Subcutaneous abdominal adipose tissue (tissue), 5 donors: ENCODE data around the gene SUSD1.

Experiments
- H3K27ac ChIP-seq: one replicate; pipeline ENCODE4 v1.7.0; 2013; ENCODE audit warnings: low read depth, mild to moderate bottlenecking, inconsistent platforms, low read length, moderate library complexity
- H3K27me3 ChIP-seq, 5 donors: one replicate each; pipeline ENCODE4 v1.7.0; 2013; ENCODE audit warnings: low read length in 5 of 5, inconsistent platforms in 1 of 5; ENCODE audit not compliant: control insufficient read depth in 5 of 5, insufficient read depth in 4 of 5
- H3K36me3 ChIP-seq, 5 donors: one replicate each; pipeline ENCODE4 v1.7.0; 2013; ENCODE audit warnings: low read length in 5 of 5; ENCODE audit not compliant: control insufficient read depth in 5 of 5, insufficient read depth in 5 of 5
- H3K4me1 ChIP-seq, 5 donors: one replicate each; pipeline ENCODE4 v1.7.0; 2013; ENCODE audit warnings: low read length in 5 of 5, mild to moderate bottlenecking in 3 of 5, moderate library complexity in 1 of 5; ENCODE audit not compliant: control insufficient read depth in 5 of 5, insufficient read depth in 5 of 5
- H3K4me3 ChIP-seq, 5 donors: one replicate each; pipeline ENCODE4 v1.7.0; 2013; ENCODE audit warnings: low read length in 5 of 5, low read depth in 1 of 5
- H3K9ac ChIP-seq, 5 donors: one replicate each; pipeline ENCODE4 v1.7.0; 2013; ENCODE audit warnings: low read length in 5 of 5, mild to moderate bottlenecking in 4 of 5, moderate library complexity in 3 of 5
- H3K9me3 ChIP-seq, 5 donors: one replicate each; pipeline ENCODE4 v1.7.0; 2013; ENCODE audit warnings: low read length in 5 of 5; ENCODE audit not compliant: control insufficient read depth in 5 of 5
- donor health status: healthy.
- donor health status: healthy.
- donor health status: healthy.
- donor health status: healthy.
- donor health status: healthy.

Gene SUSD1

DNA sequence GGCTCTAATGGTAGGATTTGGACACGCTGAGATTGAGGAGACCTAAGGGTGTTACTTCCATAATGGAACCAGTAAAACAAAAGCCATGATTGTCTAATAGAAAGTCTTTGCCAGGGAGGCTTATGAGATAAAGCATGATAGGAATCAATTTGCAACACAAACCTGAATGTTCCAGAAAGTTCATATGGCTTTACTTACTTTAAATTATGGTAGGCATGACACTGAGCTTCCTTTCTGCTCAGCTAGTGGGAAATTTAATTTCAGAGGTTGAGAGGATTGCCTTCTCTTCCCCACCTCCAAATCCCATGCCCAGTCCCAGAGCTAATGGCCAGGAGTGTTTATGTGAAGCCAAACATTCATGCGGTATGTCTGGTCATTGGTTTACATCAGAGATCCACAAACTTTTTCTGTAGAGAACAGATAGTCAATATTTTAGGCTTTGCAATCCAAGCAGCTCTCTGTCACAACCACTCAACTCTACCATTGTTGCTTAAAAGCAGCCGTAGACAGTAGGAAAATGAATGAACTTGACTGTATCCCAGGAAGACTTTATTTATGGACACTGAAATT lies 164.0 kb downstream of the SUSD1 start:
- no peak overlapping the region for H3K4me3 ChIP-seq
- H3K27me3 ChIP-seq: no peaks in the 10 kb centered on the region
- H3K36me3 ChIP-seq: no peaks in the 10 kb centered on the region
- no peak overlapping the region for H3K9ac ChIP-seq
- H3K27ac ChIP-seq: no peak overlapping the region
- no peaks in the 10 kb centered on the region for H3K9me3 ChIP-seq
- H3K4me1 ChIP-seq: peaks cover 5 to 20% (median 14%) of the 10 kb centered on the region in 5 donors

DNA sequence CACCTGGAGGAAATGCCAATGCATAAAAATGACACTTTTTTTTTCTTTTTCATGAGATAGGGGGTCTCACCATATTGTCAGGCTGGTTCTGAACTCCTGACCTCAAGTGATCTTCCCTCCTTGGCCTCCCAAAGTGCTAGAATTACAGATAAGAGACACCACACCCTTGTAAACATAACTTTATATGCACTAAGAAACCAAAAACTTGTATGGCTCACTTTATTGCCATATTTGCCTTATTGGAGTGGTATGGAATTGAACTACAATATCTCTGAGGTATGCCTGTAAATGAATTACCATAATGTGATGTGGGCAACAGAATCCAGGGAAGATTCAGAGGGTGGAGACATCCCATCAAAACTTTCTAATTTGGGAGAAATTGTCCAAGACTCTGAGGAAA lies 164.6 kb downstream of the SUSD1 start:
- Histone ChIP-seq H3K36me3 (no peaks in the 10 kb centered on the region), H3K27ac (no peak overlapping the region), H3K9ac (no peak overlapping the region), H3K4me1 (peaks cover 5 to 25% (median 14%) of the 10 kb centered on the region in 5 donors), H3K4me3 (no peak overlapping the region), H3K27me3 (no peaks in the 10 kb centered on the region), H3K9me3 (no peaks in the 10 kb centered on the region)

DNA sequence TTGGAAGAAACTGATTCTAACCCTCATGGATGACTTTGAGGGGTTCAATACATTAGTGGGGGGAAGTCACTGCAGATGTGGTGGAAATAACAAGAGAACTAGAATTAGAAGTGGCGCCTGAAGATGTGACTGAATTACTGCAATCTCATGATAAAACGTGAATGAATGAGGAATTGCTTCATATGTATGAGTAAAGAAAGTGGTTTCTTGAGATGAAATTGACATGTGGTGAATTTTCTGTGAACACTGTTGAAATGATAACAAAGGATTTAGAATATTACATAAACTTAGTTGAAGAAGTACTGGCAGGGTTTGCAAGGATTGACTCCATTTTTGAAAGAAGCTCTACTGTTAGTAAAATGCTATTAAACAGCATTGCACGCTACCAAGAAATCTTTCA lies 165.4 kb downstream of the SUSD1 start:
- Histone ChIP-seq H3K4me3 (no peak overlapping the region), H3K9ac (no peak overlapping the region), H3K4me1 (peaks cover 5 to 25% (median 14%) of the 10 kb centered on the region in 5 donors), H3K27me3 (no peaks in the 10 kb centered on the region), H3K27ac (no peak overlapping the region), H3K9me3 (no peaks in the 10 kb centered on the region), H3K36me3 (no peaks in the 10 kb centered on the region)

DNA sequence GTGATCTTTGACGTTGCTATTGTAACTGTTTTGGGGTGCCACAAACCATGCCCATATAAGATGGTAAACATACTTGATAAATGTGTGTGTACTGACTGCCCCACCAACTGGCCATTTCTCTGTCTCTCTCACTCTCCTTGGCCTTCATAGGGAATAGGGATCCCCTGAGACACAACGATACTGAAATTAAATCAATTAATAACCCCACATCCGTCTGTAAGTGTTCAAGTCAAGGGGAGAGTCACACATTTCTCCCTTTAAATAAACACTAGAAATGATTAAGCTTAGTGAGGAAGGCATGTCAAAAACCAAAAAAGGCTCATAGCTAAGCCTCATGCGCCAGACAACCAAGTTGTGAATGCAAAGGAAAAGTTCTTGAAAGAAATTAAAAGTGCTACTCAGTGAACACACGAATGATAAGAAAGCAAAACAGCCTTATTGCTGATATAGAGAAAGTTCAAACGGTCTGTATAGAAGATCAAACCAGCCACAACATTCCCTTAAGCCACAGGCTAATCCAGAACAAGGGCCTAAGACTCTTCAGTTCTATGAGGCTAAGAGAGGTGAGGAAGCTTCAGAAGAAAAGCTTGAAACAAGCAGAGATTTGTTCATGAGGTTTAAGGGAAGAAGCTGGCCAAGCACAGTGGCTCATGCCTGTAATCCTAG lies 167.4 kb downstream of the SUSD1 start:
- no peaks in the 10 kb centered on the region for H3K36me3 ChIP-seq
- no peaks in the 10 kb centered on the region for H3K9me3 ChIP-seq
- no peak overlapping the region for H3K27ac ChIP-seq
- no peak overlapping the region for H3K9ac ChIP-seq
- no peaks in the 10 kb centered on the region for H3K27me3 ChIP-seq
- H3K4me1 ChIP-seq: peaks cover 5 to 24% (median 12%) of the 10 kb centered on the region in 5 donors
- H3K4me3 ChIP-seq: no peak overlapping the region

DNA sequence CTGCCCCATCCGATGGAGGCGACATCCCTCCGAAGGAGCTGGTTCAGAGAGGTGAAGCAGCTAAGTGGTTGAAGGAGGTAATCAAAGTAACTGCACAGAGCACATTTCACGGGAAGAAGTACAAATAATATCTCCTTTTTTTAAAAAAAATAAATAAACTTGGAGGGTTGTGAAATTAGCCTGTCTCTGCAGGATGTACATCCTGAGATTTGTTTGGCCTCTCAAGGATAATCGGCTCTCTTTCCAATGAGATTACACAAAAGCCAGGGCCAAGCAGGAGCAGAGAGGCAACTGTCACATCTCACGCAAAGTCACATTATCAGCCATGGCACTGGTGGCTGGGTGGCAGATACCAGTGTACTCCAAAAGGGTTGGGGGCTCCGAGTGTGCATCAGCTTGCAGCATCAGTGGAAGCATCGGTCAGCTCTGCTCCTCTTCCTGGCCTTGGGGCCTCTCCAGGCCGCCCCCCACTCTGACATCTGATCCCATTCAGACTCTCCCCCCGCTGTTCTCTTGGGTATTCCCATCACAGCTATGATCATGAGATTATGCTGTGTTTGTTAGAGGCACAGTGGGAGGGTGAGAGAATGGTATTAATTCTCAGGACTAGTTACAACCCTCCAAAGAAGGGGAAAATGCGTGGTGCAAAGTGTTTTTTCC lies 168.6 kb downstream of the SUSD1 start:
- Histone ChIP-seq H3K4me1 (peaks cover 0 to 11% (median 0%) of the 10 kb centered on the region in 5 donors), H3K36me3 (no peaks in the 10 kb centered on the region), H3K27me3 (no peaks in the 10 kb centered on the region), H3K27ac (no peak overlapping the region), H3K4me3 (no peak overlapping the region), H3K9me3 (no peaks in the 10 kb centered on the region), H3K9ac (no peak overlapping the region)

DNA sequence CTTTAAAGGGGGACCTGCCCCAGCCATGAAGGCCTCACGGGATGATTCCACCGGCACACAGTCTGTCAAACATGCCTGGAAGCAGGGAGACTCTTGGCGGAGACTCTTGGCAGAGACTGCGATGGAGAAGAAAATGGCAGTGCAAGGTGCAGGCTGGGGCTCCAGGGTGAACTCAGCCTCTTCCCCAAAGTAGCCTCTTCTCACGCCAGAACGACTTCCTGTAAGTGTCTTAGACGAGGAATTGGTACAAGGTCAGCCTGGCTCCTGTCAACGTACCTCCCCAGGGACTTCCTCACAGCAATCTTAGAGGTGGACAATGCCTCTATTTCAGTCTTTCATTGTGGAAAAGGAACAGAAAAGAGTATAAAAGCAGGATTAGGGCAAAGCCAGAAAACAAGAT lies 169.2 kb downstream of the SUSD1 start:
- Histone ChIP-seq H3K4me3 (no peak overlapping the region), H3K4me1 (peaks cover 0 to 8% (median 0%) of the 10 kb centered on the region in 5 donors), H3K9ac (no peak overlapping the region), H3K9me3 (no peaks in the 10 kb centered on the region), H3K36me3 (no peaks in the 10 kb centered on the region), H3K27me3 (no peaks in the 10 kb centered on the region), H3K27ac (no peak overlapping the region)

DNA sequence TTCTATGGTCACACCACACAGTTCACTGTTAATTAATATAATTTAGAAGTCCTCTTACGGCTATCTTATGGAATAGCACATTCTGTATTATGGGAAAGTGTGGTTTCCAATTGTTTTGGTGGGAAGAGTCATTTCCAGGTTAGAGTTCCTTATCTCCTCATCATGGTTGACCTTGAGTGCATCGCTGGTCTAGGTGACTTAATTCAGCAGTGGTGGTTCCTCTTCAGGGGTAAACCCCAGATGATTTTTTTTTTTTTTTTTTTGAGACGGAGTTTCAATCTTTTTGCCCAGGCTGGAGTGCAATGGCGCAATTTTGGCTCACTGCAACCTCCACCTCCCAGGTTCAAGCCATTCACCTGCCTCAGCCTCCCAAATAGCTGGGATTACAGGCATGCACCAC lies 171.6 kb downstream of the SUSD1 start:
- Histone ChIP-seq H3K4me1 (peaks cover 0 to 8% (median 0%) of the 10 kb centered on the region in 5 donors), H3K27ac (no peak overlapping the region), H3K9me3 (no peaks in the 10 kb centered on the region), H3K4me3 (no peak overlapping the region), H3K36me3 (no peaks in the 10 kb centered on the region), H3K27me3 (no peaks in the 10 kb centered on the region), H3K9ac (no peak overlapping the region)

DNA sequence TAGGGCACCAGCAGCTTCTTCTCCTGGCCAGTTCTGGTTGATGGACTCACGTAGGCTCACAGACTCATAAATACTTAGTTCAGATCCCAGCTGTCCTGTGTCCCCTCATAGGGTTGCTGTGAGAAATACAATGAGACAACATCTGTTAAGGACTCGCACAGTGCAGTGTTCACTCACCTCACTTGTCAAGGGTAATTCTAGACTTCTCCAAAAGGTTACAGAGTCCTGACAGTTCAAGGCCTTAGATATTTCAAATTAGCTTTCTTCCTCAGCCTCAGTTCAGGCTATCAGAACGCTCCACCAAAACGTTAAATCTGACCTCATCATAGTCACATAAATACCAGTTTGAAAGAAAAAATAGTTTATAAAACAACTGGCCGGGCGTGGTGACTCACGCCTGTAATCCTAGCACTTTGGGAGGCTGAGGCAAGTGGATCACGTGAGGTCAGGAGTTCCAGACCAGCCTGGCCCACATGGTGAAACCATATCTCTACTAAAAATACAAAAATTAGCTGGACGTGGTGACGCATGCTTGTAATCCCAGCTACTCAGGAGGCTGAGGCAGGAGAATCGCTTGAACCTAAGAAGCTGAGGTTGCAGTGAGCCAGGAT lies 172.1 kb downstream of the SUSD1 start:
- Histone ChIP-seq H3K27ac (no peak overlapping the region), H3K9me3 (no peaks in the 10 kb centered on the region), H3K4me1 (peaks cover 0 to 8% (median 0%) of the 10 kb centered on the region in 5 donors), H3K9ac (no peak overlapping the region), H3K4me3 (no peak overlapping the region), H3K27me3 (no peaks in the 10 kb centered on the region), H3K36me3 (no peaks in the 10 kb centered on the region)

DNA sequence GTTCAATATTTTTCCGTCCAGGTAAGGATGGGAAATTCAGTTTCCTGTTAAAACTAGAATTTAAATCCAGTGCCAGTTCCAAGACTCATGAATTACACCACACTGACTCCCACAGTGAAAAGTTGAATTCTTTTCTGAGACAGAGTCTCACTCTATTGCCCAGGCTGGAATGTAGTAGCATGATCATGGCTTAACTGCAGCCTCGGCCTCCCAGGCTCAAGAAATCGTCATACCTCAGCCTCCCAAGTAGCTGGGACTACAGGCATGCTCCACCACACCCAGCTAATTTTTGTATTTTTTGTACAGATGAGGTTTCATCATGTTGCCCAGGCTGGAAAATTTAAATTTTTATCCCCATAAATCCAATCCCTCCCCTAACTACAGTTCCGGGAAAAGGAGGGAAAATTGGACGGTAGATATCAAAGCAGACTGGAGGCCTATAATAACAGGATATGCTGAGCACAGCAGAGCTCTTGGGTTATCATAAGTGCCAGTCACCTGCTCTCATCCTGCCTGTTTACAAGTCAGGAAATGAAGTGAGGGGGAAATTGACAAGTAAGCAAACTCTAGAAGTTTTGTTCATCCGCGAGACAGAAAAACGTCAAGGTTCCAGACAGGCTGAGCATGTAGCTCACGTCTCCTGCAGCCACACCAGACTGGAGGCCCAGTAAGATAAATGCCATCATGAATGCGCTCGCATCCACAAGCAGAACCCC lies 172.8 kb downstream of the SUSD1 start:
- no peaks in the 10 kb centered on the region for H3K36me3 ChIP-seq
- no peaks in the 10 kb centered on the region for H3K9me3 ChIP-seq
- no peak overlapping the region for H3K4me3 ChIP-seq
- peaks cover 0 to 8% (median 0%) of the 10 kb centered on the region in 5 donors for H3K4me1 ChIP-seq
- no peak overlapping the region for H3K27ac ChIP-seq
- no peaks in the 10 kb centered on the region for H3K27me3 ChIP-seq
- H3K9ac ChIP-seq: no peak overlapping the region
